GM12891 (cell line): ENCODE data around the gene TTC28.

ENCODE experiments used
- POLR2A ChIP-seq: IDR thresholded peaks from 2 replicates; pipeline ENCODE4 v1.6.1; 2011; ENCODE audit warnings: low read depth, low read length, control low read depth
- POLR2AphosphoS5 ChIP-seq: IDR thresholded peaks from 2 replicates; pipeline ENCODE4 v1.6.1; 2011; ENCODE audit warnings: low read depth, low read length, control low read depth
- TAF1 ChIP-seq: IDR thresholded peaks from 2 replicates; pipeline ENCODE4 v1.6.1; 2011; ENCODE audit warnings: low read depth, low read length, control low read depth

DNA sequence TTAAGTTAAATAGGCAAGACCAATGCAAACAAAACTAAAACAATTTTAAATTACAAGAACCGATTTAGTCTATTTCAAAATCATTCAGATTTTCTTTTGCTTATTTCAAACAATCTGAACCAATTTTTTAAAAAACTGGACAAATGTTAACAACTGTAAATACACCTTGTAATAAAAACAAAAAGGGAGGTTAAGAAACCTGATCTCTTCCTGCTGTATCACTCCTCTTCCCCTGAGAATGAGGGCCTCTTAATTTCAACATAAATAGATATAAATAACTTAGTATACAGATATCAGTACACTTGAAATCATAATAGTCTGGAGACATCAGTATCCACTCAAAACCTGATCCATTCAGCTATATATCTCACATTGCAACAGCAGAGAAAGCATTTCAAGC lies 346.6 kb downstream of the TTC28 start:
- TF ChIP-seq POLR2A (no peak), POLR2AphosphoS5 (no peak), TAF1 (no peak)
